T-helper 2 cell treated with Interferon-gamma antibody and Interleukin-4, amounts not matched to agents 100 ng/mL and 5 ng/mL, for 36 hours (primary cell): Measurements from ENCODE around the gene DENND1A. TPM values are rescaled to one million over a fixed set of nuclear protein-coding genes. Genes with fewer than 3 reads are reported as not detected.

Experiments
- intact Hi-C: fragments of 100-400 bp; cut with micrococcal nuclease; formaldehyde crosslinking; loops from one replicate; pipeline ENCODE4 v1.15.1; 2023
- total RNA-seq: library from RNA; stranded (reverse); gene quantifications from 2 replicates; pipeline ENCODE4 v1.2.3, GENCODE V29; 2022

The DENND1A gene
- total RNA-seq, 1 donor from 2014 or later = 13.1 TPM

DNA sequence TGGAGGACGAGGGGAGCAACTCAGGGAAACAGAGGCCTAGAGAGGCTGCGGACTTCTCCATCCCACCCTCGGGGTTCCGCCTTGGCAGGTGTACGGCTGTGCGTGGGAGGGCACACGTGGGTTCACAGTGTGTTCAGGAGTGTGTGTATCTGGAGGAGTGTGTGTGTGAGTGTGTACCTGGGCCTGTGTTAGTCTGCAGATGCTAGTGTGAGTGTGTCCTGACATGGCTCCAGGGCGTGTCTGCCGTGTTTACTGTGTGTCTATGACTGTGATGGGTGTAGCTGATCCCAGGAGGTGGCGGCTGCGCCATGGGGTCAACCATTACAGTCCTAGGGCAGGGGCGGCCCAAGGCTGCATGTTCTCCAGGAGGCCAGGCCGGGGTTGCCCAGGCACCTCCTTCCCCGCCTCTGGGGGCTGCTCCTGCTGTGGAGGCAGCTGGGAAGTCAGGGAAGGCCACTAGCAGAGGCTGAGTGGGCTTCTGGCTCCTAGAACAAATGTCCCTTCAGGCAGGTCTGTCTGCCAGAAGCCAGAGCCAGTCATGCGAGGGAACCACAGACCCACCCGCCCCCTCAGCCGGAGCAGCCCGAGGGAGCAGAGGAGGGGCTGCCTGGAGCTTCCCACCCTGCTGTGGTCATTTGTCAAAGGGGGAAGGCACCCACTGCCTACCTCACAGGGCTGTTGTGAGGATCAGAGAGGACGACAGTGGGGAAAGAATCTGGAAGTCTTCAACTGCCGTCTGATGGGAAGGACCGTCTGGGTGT is 552.5 kb downstream of the DENND1A start:
- intact Hi-C loops = no loop called here

DNA sequence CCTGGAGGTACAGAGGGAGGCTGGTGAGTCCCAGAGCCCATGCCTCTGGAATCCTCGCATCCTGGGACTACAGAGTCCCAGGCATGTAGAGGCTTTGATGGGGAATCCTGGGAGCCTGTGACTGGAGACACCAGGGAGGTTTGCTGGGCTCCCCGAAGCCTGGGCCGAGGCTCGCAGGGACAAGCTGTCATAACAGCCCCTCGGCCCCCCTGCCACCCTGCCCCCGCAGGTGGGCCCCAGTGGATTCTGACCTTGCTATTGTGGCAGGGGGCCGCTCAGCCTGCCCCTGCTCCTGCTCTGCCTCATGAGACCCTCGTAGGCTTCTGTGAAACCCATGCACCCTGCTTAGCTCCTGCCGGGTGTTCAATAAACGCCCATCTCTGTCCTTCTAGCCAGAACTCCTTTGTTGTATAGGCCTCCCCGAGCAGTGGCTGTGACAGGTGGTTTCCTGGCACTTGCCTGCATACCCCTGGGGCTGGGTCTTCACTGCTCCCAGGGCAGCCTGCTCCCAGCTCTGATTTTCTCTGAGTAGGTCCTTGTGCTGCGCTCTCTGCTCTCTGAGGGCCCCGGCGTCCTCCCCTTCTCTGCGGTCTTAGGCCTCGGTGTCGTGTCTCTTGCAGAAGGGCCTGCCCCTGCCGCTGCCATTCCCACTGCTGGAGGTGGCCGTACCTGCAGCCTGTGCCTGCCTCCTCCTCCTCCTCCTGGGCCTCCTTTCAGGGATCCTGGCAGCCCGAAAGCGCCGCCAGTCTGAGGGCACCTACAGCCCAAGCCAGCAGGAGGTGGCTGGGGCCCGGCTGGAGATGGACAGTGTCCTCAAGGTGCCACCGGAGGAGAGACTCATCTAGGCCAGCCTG is 553.5 kb downstream of the DENND1A start:
- intact Hi-C loops = no loop called here

DNA sequence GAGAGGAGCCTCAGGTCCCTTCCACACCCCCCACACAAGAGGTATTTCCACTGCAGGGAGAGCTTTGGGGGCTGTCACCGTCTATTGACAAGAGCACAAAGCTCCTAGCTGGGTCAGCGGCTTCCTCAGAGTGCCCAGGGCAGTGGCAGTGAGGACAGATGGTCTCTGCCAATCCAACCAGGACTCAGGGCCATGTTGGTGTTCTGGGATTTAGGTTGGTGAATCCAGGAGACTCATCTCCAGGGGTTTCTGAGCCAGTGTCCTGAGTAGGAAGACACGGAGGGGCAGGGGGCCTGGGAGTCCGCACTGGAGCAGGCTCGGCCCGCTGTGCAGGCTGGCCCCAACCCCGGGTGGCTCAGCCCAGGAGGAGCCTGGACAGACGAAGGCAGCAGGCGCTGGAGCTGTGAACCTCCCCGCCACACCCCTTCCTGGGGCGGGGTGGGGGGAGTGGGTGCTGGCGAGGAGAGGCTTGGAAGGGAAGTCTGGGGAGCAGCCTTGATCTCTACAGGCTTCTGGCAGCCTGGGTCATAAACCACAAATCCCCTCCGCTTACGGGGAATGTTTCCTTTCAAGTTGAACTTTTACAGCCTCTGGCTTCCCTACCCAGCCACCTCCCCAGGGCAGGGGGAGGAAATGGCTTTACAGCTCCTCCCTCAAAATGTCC is 554.3 kb downstream of the DENND1A start:
- intact Hi-C loops = no loop called here

DNA sequence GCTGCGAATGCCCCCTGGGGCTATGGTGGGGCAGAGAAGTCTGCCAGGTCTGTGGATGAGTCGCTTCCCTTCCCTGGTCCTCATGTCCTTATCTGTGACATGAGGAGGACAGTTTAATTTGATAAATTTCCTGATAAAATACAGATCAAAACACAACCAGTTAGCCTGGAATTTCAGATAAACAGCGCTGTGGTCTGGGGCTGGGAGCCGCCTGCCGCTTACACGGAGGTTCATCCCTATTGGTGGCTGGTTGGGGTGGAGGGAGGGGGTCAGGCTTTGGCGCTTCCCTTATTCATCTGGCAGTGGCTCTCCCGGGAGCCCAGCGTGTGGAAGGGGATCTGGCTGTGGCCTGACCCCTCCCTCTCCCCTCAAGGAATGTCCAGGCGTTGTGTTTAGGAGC is 556.0 kb downstream of the DENND1A start:
- intact Hi-C loops = no loop called here

DNA sequence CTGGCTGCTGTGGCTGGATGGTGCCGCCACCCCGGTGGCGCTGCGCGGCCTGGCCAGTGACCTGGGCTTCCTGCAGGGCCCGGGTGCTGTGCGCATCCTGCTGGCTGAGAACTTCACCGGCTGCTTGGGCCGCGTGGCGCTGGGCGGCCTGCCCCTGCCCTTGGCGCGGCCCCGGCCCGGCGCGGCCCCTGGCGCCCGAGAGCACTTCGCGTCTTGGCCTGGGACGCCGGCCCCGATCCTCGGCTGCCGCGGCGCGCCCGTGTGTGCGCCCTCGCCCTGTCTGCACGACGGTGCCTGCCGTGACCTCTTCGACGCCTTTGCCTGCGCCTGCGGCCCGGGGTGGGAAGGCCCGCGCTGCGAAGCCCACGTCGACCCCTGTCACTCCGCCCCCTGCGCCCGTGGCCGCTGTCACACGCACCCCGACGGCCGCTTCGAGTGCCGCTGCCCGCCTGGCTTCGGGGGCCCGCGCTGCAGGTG is 556.4 kb downstream of the DENND1A start:
- intact Hi-C loops = no loop called here

DNA sequence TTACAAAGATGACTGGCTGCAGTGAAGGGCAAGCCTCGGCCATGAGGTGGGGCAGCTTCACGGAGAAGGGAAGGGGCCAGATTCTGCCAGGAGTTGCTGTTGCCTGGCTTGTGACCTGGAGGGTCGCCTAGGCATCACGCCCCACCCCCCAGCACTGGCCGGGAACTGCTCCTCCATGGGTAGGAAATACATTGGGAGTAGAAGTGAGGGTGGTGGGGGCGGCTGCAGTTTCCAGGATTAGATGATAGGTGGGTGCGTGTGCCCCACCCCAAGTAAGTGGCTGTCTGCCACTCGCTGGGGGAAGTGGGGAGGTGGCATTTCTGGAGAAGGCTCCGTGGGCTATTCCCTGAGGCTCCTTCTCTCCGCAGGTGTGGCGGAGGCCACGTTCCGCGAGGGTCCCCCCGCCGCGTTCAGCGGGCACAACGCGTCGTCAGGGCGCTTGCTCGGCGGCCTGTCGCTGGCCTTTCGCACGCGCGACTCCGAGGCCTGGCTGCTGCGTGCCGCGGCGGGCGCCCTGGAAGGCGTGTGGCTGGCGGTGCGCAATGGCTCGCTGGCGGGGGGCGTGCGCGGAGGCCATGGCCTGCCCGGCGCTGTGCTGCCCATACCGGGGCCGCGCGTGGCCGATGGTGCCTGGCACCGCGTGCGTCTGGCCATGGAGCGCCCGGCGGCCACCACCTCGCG is 557.0 kb downstream of the DENND1A start:
- intact Hi-C loops = no loop called here

DNA sequence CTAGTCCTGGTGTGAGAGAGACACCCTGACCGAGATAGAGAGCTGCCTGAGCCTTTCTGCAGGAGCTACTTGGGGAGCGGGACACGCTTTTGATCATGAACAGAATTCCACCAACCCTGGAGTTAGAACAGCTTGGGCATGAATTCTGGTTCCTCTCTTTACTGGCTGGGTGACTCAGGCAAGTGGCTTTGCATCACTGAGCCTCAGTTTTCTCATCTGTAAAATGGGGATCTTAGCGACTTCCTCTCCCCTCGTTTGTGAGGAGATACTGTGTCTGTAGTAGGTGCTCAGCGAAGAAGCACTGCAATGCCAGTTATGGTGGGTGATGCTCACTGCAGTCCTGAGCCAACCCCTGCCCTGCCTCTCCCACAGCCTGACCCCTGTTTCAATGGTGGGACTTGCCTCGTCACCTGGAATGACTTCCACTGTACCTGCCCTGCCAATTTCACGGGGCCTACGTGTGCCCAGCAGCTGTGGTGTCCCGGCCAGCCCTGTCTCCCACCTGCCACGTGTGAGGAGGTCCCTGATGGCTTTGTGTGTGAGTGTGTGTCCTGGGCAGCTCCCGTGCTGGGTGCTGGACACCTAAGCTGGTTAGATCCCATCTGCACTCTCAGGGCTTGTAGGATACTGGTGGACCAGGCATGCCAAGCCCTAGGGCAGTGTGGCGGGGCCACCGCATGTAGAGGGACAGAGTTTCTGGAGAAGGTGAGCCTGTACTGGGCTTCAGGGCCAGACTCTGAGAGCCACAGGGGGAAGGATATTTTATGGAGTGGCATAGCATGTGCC is 557.9 kb downstream of the DENND1A start:
- intact Hi-C loops = no loop called here

DNA sequence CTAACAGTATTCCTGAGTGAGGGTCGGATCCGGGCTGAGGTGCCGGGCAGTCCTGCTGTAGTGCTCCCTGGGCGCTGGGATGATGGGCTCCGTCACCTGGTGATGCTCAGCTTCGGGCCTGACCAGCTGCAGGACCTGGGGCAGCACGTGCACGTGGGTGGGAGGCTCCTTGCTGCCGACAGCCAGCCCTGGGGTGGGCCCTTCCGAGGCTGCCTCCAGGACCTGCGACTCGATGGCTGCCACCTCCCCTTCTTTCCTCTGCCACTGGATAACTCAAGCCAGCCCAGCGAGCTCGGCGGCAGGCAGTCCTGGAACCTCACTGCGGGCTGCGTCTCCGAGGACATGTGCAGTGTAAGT is 558.7 kb downstream of the DENND1A start:
- intact Hi-C loops = no loop called here

DNA sequence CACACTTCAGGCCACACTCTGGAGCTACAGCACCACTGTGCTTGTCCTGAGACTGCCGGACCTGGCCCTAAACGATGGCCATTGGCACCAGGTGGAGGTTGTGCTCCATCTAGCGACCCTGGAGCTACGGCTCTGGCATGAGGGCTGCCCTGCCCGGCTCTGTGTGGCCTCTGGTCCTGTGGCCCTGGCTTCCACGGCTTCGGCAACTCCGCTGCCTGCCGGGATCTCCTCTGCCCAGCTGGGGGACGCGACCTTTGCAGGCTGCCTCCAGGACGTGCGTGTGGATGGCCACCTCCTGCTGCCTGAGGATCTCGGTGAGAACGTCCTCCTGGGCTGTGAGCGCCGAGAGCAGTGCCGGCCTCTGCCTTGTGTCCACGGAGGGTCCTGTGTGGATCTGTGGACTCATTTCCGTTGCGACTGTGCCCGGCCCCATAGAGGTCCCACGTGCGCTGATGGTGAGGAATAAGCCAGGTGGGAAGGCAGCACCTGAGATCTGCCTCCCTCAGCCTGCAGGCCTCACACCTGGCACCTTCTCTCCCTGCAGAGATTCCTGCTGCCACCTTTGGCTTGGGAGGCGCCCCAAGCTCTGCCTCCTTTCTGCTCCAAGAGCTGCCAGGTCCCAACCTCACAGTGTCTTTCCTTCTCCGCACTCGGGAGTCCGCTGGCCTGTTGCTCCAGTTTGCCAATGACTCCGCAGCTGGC is 559.2 kb downstream of the DENND1A start:
- intact Hi-C loops = no loop called here

DNA sequence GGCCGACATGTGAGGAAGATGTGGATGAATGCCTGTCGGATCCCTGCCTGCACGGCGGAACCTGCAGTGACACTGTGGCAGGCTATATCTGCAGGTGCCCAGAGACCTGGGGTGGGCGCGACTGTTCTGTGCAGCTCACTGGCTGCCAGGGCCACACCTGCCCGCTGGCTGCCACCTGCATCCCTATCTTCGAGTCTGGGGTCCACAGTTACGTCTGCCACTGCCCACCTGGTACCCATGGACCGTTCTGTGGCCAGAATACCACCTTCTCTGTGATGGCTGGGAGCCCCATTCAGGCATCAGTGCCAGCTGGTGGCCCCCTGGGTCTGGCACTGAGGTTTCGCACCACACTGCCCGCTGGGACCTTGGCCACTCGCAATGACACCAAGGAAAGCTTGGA is 559.8 kb downstream of the DENND1A start:
- intact Hi-C loops = no loop called here

DNA sequence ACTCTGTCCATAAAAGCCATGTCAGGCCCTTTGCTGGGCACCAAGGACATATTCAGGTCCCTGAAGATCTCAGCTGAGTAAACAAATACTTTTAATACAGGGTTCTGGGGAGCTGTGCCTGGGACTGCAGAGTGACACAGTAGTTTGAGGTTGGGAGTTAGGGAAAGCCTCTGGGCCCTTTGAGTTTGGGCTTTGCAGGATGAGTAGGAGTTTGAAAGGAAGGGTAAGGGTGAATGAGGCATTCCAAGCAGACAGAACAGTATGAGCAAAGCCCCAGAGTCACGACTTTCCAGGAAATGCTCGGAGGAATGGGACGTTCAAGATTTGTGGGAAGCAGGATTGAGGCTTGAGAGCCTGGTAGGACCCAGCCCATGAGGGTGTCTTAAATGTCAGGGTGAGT is 560.6 kb downstream of the DENND1A start:
- intact Hi-C loops = no loop called here

DNA sequence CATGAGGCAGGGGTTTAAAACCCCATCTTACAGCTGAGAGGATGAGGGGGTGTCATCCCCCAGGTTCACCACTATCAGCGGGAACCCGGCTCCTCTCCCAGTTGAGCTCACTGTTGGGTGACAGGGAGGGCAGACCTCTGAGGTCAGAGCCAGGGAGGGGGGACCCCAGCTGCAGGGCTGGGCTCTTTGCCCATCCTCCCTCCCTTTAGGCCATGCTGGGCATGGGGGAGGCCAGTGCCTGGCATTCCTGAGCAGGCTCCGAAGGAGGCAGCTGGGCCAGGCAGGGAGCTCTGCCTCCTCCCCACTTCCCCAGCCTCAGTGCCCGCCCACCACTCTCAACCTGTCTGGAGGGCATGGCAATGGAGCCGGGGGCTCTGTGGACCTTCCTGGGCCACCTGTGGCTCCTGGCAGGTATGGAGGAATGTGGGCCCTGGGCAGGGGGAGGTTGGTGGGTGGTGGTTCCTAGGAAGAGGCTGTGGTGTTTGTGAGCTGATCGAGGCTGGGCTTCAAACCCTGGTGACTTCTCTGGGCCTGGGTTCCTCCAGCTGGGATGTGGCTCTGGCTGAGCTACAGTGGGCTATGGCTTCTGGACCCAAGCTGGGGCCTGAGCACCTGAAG is 561.3 kb downstream of the DENND1A start:
- intact Hi-C loops = no loop called here

DNA sequence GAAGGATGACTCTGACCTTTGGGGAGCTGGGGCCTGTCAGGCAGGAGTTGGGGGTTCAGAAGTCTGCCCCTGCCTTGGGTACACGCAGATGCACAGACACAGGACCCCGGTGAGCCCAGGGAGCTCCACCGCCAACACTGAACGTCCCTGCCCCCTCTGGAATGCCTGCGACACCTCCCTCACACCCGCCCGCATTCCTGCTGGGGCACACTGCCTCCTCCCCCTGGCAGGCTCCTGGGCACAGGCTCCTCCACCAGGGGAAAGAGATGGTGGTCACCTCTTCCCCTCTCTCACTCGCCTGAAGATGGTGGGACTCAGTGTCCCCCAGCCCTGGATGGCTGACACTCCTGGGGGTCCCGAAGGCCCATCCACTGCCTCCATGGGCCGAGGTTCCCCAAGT is 561.9 kb downstream of the DENND1A start:
- intact Hi-C loops = no loop called here

DNA sequence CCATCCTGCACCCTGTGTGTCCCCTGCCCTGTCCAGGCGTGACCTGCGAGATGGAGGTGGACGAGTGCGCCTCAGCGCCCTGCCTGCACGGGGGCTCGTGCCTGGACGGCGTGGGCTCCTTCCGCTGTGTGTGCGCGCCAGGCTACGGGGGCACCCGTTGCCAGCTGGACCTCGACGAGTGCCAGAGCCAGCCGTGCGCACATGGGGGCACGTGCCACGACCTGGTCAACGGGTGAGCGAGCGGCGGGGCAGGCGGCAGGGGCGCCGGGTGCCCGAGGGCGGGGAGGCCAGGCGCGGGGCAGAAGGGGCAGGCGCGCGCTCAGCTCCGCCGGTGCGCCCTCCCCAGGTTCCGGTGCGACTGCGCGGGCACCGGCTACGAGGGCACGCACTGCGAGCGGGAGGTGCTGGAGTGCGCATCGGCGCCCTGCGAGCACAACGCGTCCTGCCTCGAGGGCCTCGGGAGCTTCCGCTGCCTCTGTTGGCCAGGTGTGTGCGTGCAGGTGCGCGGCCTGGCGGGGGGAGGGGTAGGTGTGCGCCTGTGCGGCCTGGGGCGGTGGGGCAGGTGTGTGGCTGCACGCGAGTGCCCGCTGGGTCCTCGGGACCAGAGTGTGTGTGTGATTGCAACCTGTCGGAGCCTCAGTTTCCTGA is 563.9 kb downstream of the DENND1A start:
- intact Hi-C loops = no loop called here

DNA sequence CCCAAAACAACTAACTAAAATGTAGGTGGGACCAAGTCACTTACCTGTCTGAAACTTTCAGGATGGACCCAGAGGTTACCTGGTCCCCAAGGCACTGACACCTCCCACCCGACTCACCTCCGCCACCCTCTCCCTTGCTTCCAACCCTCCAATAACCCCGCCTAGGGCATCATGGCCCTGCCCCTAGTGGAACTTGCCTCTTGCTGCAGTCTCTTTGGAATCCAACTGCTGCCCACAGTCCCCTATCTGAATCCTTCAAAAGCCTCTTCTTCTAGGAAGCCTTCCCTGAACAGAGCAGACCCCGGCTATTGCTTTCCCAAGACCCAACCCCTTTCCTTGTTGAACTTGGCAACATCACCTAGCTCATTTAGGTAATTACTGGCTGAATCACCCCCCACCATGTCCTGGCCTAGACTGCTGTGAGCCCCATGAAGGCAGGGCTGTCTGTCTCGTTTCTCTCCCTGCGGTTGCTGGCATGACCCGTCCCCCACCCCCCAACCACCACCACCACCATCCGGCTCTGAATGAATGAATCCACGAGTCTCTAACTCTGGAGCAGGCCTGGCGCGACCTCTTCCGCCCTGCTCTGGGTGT is 564.5 kb downstream of the DENND1A start:
- intact Hi-C loops = no loop called here

DNA sequence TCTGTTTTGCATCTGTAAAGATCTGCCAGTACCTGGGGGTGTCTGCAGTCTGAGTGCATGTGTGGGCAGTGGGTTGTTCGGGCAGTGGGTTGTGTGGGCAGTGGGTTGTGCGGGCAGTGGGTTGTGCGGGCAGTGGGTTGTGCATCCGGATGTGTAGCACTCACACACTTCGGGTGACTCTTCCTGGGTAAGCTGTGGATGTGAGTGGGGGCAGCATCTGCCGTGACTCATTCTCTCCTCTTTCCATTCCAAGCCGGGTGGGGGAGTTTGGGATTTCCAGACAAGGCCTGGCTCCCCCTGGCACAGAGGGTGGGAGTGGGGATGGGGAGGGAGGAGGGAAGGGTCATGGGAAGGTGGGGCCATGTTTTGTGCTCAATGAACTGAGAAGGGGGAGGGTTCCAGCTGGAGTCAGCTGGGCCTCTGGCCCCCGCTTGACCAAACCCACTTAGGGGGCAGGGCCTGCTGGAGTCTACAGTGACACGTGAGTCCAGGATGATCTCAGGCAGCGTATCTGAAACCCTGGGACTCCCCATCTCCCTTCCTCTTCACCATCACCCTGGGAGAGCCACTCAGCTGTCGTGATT is 565.6 kb downstream of the DENND1A start:
- intact Hi-C loops = no loop called here

DNA sequence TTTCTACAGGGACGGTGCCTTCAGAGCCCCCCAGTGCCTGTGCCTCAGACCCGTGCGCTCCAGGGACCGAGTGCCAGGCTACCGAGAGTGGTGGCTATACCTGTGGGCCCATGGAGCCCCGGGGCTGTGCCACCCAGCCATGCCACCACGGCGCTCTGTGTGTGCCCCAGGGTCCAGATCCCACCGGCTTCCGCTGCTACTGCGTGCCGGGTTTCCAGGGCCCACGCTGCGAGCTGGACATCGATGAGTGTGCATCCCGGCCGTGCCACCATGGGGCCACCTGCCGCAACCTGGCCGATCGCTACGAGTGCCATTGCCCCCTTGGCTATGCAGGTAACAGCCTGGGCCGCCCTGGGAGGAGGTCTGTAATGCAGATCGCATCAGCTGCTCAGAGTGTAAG is 567.1 kb downstream of the DENND1A start:
- intact Hi-C loops = no loop called here

DNA sequence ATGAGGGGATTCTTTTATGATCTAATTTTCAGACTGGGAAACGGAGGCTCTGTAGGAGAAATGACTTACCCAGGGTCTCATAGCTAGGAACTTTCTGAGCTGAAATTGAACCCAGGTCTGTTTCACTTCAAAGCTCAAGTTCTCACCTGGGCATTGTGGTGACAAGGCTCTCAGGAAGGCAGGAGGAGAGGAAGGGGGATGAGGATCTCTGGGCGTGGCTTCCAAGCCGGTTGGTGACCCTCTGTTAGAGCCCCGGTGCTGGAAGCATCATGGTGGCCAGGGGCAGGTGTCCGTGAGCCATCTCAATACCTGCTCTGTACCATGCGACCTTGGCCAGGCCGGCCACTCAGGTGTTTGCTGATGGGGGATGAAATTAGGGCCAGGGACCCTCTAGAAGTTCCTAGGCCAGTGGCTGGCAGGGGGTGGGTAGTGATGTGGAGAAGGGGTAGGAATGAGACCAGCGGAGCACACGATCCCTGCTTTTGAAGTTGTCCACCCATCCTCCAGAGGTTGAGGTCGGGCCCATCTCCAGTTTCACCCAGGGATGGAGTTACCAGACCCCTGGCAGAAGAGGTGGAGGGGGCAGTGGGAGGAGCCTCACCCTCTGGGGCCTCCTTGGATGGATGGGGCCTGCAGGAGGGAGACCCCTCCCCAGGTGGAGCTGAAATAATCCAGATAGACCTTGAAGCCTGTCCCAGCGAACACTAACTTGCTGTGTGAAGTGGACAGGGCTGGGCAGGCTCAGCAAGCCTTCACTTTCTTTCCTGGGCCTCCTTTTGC is 568.0 kb downstream of the DENND1A start:
- intact Hi-C loops = no loop called here
